ENCODE results near the gene RNF212B.
A peak's percentile ranks its signal among the peaks of the same experiment; 100 is the strongest.
"Not testable (repeated sequence)": the region's sequence is repeated elsewhere in the genome, so short reads cannot be mapped to it uniquely, and the experiment has no call there.

The RNF212B gene

GRCh38 chr14:23243066-23243465, 5.3 kb downstream of the RNF212B start:
- no peak for DNase-seq
- ATAC-seq: no peak

DNA sequence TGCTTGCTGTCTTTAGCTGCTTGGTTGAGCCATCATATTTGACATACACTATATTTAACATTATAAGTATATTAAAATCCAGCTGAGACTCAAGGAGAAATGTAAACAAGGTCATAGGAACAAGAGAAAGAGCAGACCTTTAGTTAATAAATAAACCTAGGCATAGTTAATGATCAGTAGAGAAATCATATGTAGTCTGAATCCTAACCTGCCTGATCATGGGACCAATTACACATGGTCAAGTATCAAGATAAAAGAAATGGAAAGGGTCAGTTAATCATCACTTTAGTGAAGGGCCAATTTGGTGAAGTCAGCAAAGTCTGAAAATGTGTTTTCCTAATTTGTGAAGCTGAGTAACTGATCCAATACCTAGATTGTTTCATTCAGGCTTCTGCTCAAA, 7.5 kb downstream of the RNF212B start:
- ATAC-seq (no peak), DNase-seq (no peak)

GRCh38 chr14:23248601-23249000, 10.9 kb downstream of the RNF212B start:
- no peak for ATAC-seq
- DNase-seq: no peak

GRCh38 chr14:23249824-23250223, 12.1 kb downstream of the RNF212B start:
- DNase-seq (no peak), ATAC-seq (no peak)

- ATAC-seq: no peak
- DNase-seq: no peak
Measured at GRCh38 chr14:23252006-23252405, 14.3 kb downstream of the RNF212B start.

- DNase-seq (no peak), ATAC-seq (no peak)
Measured at GRCh38 chr14:23252420-23253333, 14.9 kb downstream of the RNF212B start.

DNA sequence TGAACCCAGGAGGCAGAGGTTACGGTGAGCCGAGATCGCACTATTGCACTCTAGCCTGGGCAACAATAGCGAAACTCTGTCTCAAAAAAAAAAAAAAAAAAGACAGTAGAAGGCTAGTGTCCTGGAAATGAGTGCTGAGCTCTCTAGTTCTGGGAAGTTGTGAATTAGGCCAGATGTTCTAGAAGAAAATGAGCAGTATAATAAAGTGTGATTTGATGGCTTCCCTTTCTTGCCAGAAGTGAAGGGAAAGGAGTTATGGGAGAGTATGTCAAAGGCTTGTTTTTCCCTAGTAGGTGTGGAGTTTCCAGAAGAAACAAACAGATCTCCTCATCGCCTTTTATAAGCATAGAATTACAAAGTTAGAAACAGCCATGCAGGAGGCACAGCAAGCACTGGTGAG, 20.5 kb downstream of the RNF212B start:
- ATAC-seq: no peak

GRCh38 chr14:23259426-23259825, 21.7 kb downstream of the RNF212B start:
- no peak for DNase-seq
- no peak for ATAC-seq

More for the DNA sequence above, 20.5 kb downstream of the RNF212B start:
- DNase-seq: no peak

GRCh38 chr14:23260849-23261248, 23.1 kb downstream of the RNF212B start:
- not testable (repeated sequence) for ATAC-seq, DNase-seq

DNA sequence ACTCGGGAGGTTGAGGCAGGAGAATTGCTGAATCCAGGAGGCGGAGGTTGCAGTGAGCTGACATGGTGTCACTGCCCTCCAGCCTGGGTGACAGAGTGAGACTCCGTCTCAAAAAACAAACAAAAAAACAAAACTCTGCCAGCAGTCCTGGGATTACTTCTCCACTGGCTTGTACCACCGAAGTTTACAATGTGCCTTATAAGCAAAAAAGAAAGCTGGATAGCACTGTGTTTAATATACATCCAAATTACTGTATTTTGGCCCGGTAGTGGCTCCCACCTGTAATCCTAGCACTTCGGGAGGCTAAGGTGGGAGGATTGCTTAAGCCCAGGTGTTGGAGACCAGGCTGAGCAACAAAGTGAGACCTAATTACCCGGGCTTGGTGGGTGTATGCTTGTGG, 31.5 kb downstream of the RNF212B start:
- ATAC-seq: no peak

GRCh38 chr14:23275412-23275811, 37.7 kb downstream of the RNF212B start:
- ATAC-seq: no peak

More for the DNA sequence above, 31.5 kb downstream of the RNF212B start:
- DNase-seq: no peak

GRCh38 chr14:23277189-23277588, 39.5 kb downstream of the RNF212B start:
- no peak for ATAC-seq
- no peak for DNase-seq

More at GRCh38 chr14:23275412-23275811, 37.7 kb downstream of the RNF212B start:
- no peak for DNase-seq

DNA sequence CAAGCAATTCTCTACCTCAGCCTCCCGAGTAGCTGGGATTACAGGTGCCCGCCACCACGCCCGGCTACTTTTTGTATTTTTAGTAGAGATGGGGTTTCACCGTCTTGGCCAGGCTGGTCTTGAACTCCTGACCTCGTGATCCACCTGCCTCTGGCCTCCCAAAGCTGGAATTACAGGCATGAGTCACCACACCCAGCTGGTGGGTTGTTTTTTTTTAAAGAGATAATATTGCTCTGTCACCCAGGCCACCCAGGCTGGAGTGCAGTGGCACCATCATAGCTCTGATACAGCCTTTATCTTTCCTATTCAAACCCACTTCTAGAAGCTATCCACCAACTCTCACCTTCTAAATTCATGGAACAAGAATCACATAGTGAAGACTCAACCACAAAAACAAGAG, 40.2 kb downstream of the RNF212B start:
- not testable (repeated sequence) for DNase-seq, ATAC-seq

DNA sequence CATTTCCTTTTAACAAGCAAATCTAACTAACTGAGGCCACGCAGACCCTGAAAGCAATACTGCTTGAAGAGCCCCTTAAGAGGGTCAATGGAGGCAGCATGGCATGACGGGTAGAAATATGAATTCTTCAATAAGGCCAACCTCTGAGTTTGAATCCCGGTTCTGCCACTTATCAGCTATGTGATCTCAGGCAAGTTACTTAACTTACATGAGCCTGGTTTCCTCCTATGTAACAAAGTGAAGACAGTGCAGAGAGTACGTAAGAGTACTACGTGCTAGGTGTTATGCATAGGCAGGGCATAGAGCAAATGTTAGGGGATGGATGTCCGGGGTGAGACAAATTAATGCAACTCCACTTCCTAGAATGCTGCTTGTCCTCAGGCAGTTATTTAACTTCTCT, 43.5 kb downstream of the RNF212B start:
- no peak for DNase-seq
- ATAC-seq: no peak

DNA sequence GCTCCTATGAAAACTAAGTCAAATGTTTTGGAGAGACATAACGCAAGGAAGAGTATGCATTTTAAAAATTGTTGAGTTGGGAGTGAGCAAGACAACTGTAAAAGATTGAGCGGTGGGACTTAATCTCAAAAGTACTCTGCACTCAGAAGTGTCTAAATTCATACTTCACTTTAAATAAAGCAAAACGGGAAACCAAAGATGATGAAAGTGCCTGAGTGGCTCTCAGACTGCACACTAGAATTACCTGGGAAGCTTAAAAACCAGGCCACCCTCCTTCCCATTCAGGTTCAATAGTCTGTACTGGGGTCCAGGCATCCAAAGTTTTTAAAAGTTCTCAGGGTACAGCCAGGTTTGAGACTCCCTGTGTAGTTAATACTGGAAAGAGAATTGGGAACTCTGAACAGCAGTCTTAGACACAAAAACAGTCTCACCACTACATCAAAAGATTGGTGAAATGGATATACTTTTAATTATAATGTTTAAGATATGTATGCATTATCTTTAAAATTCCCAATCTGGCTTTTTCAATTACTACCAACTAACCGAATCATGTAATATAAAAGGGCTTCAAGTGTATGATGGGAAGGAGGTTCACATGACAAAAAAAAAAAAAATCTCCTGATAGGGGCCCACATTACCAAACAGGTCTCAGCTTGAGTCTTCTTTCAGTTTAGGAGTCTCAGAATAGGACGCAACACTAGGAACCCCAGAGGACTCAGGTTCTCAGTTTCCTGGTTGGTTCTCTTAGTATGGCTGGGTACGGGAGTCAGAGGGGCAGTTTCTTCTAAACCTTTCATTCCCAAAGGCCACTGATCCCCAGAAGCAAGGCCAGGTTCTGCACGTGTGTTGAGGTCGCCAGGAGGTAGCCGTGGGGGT, 47.2 kb downstream of the RNF212B start:
- peak; percentile 26 for DNase-seq
- ATAC-seq: no peak

- peak; percentile 38 for ATAC-seq
- DNase-seq: no peak
Measured at GRCh38 chr14:23285530-23286019, 47.8 kb downstream of the RNF212B start.

DNA sequence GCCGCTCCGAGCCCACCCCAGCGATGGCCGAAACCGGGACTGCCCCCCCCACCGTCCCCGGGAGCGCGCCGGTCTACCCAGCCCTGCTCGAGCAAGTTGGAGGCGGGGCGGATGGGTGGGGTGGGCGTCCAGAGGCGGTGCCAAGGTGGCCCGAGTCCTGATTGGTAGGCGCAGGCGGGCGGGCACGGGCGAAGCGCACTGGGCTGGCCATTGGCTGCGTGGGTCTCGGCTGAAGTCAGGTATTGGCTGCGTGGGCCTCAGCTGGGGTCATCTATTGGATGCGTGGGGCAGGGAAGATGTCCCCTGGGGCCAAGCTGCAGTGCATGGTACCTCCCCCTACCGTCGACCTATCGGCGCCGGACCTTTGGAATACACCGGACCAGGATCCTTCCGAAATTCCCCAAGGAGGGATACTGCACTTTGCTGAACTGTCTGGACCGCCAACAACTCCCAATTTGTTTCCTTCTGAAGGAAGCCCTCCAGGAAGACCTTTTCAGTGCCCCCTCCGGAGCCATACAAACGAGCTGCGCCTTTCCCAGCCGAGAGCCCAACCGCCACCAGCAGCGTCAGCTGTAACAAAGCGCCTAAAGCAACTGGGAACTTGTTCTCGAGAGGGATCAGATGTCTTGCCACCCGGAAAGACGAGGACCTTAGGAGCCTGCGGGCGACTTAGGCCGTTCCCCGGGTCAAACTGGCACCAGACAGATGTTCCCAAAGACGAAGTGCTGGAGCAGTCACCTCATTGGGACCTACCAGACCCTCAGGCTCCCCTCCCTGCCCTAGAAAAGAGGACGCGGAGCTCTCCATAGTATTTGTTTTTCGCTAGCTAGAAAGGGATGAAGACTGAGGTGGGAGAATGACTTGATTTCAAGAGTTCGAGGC, 48.5 kb downstream of the RNF212B start, which contains the start of gene HOMEZ:
Gene HOMEZ, minus strand, starts transcription at position 113 of the 882 bp plus-strand sequence. CDS start 180 bp downstream, outside the sequence.
- DNase-seq: peak; percentile 99
- ATAC-seq: peak; percentile 99

DNA sequence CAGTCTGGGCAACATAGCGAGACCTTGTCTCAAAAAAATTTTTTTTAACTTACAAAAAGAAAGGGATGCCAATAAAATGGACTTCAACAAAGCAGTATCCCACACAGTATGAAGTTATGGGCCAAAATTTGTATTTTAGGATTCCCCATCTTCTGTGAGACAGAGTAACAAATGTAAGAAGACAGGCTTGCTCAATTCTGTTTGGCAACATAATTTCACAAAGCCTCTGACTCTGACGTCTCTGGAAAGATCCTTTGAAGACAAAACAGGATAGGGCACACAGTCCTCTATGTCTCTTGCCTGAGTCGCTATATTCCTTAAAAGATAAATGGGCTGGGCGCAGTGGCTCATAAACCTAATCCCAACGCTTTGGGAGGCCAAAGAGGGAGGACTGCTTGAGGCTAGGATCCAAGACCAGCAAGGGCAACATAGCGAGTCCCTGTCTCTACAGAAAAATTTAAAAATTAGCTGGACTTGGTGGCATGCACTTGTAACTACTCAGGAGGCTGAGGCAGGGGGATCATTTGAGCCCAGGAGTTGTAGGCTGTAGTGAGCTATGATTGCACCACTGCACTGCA, 49.3 kb downstream of the RNF212B start:
- ATAC-seq: no peak
- no peak for DNase-seq

DNA sequence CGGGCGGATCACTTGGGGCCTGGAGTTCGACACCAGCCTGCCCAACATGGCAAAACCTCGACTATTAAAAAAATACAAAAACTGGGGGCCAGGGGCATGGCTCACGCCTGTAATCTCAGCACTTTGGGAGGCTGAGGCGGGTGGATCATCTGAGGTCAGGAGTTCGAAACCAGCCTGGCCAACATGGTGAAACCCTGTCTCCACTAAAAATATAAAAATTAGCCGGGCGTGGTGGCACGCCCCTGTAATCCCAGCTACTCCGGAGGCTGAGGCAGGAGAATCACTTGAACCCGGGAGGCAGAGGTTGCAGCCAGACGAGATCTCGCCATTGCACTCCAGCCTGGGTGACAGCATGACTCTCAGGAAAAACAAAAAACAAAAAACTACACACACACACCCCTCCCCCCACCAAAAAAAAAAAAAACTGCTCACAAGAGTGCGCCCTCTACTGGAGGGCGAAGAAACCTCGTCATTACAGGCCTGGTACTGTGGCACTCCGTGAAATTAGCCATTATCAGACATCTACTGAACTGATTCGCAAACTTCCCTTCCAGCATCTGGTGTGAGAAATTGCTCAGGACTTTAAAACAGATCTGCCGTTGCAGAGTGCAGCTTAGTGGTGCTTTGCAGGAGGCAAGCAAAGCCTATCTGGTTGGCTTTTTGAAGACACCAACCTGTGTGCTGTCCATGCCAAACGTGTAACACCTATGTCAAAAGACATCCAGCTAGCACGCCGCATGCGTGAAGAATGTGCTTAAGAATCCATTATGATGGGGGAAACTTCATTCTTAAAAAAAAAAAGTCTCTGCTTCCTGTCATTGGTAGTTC, 57.2 kb downstream of the RNF212B start:
- DNase-seq (peak; percentile 60), ATAC-seq (peak; percentile 88)
